Activated gamma-delta T cell treated with anti-CD3 and anti-CD28 coated beads, Interleukin-2, amount 50 U/mL, for 16 hours (primary cell): ENCODE data around the gene GRK2.

ENCODE experiments used
- DNase-seq: peaks from one replicate; pipeline ENCODE4 v3.0.0-alpha.2; 2020; ENCODE audit warnings: low read depth

Gene GRK2

DNA sequence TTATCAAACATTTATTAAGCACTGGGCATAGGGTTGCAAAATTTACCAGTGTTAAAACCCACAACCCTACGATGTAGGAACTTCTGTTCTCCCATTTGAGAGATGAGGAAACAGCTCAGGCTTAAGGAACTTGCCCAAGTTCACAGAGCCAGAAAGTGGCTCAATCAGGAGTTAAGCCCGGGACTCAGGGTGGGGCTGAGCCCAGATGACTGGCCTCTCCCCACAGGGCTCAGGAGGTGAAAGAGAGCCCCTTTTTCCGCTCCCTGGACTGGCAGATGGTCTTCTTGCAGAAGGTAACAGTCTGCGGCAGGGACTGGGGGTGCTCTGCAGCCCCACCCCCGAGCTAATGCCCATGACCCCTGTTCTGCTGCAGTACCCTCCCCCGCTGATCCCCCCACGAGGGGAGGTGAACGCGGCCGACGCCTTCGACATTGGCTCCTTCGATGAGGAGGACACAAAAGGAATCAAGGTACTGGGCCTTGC lies 17.2 kb downstream of the GRK2 start:
- no peak for DNase-seq

DNA sequence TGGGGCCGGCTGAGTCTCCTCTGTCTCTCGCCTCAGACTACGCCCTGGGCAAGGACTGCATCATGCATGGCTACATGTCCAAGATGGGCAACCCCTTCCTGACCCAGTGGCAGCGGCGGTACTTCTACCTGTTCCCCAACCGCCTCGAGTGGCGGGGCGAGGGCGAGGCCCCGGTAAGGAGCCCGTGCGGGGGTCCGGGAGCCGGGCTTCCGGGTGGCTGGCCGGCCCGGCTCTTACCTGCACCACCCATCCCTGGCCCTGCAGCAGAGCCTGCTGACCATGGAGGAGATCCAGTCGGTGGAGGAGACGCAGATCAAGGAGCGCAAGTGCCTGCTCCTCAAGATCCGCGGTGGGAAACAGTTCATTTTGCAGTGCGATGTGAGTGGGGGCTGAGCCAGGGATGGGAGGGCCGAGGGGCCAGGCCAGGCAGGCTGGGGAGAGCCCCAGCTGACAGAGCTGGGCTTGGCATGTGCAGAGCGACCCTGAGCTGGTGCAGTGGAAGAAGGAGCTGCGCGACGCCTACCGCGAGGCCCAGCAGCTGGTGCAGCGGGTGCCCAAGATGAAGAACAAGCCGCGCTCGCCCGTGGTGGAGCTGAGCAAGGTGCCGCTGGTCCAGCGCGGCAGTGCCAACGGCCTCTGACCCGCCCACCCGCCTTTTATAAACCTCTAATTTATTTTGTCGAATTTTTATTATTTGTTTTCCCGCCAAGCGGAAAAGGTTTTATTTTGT lies 18.7 kb downstream of the GRK2 start:
- no peak for DNase-seq

DNA sequence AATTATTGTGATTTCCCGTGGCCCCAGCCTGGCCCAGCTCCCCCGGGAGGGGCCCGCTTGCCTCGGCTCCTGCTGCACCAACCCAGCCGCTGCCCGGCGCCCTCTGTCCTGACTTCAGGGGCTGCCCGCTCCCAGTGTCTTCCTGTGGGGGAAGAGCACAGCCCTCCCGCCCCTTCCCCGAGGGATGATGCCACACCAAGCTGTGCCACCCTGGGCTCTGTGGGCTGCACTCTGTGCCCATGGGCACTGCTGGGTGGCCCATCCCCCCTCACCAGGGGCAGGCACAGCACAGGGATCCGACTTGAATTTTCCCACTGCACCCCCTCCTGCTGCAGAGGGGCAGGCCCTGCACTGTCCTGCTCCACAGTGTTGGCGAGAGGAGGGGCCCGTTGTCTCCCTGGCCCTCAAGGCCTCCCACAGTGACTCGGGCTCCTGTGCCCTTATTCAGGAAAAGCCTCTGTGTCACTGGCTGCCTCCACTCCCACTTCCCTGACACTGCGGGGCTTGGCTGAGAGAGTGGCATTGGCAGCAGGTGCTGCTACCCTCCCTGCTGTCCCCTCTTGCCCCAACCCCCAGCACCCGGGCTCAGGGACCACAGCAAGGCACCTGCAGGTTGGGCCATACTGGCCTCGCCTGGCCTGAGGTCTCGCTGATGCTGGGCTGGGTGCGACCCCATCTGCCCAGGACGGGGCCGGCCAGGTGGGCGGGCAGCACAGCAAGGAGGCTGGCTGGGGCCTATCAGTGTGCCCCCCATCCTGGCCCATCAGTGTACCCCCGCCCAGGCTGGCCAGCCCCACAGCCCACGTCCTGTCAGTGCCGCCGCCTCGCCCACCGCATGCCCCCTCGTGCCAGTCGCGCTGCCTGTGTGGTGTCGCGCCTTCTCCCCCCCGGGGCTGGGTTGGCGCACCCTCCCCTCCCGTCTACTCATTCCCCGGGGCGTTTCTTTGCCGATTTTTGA lies 19.5 kb downstream of the GRK2 start:
- DNase-seq, result no peak

DNA sequence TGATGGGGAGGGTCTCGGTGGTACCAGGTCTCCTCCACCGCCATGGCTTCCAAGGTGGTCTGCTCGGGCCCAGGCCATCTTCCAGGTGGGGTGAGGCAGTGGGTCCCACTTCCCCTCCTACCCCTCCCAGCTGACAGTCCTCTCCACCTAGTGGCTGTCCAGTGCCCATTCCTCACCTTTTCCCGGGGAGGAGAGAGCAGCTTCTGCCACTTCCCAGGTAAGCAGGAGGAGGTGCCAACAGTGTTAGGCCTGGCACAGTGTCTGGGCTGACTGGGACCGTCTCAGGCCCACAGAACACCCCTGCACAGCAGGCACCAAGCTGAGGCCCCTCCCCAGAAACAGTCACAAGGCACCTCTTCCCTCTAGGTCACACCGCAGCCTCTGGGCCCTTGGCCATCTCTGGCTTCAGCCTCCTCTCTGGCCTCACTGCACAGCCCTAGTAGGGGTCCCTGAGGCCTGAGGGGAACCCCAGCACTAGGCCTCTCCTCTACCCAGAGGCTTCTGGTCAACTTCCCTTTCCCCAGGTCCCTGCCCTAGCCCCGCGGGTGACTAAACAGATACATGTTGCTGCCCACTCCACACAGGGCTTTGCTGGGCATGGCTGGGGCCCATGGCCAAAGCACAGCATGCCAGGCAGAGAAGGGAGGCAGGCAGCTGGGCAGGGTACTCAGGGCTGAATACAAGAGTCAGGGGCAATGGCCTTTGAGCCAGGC lies 20.5 kb downstream of the GRK2 start:
- no peak for DNase-seq

DNA sequence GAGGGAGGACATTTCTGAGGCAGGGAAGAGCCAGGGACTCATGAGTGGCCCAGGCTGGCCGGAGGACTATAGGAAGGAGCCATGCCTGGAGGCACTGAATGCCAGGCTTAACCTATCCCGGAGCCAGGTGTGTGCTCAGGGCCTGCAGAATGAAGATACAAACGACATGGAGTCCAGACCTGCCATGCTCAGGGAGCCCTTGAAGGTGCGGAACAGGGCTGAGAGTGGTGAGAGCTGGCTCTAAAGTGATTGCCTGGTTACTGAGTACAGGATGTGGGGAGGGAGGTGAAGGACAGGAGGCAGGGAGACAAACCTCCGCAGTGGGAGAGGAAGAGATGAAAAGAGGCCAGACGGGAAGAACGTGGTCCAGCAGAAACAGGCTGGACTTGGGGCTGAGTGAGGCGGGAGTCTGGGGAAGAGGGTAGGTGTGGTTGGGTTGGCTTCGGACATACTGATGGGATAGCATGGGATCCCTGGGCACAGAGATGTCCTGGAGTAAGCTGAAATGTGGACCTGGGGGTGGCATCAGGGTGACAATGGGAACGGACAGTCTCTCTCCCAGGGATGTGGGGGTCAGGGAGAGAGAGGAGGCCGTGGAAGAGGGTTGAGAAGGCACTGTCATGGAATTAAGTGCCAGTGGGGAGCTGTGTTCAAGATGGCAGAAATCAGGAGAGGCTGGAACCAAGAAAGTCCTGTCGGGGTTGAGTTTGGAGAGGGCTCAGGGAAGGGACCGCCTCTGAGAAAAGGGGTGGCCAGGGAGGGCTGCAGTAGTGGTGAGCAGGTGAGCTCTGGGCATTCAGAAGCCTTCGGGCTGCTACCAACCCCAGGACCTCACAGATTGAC lies 21.3 kb downstream of the GRK2 start:
- no peak for DNase-seq

DNA sequence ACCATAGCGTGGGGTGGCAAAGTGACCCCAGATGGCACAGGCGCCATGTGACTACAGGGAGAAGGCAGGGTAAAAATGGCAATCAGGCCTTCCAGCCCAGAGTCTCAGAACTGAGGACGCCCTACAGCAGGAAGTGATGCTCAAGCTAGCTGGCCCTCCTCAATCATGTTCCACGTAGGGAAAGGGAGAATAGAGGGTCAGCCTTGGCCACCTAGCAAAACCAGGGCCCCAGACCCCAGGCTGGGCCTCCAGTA lies 21.9 kb downstream of the GRK2 start:
- DNase-seq, result no peak

DNA sequence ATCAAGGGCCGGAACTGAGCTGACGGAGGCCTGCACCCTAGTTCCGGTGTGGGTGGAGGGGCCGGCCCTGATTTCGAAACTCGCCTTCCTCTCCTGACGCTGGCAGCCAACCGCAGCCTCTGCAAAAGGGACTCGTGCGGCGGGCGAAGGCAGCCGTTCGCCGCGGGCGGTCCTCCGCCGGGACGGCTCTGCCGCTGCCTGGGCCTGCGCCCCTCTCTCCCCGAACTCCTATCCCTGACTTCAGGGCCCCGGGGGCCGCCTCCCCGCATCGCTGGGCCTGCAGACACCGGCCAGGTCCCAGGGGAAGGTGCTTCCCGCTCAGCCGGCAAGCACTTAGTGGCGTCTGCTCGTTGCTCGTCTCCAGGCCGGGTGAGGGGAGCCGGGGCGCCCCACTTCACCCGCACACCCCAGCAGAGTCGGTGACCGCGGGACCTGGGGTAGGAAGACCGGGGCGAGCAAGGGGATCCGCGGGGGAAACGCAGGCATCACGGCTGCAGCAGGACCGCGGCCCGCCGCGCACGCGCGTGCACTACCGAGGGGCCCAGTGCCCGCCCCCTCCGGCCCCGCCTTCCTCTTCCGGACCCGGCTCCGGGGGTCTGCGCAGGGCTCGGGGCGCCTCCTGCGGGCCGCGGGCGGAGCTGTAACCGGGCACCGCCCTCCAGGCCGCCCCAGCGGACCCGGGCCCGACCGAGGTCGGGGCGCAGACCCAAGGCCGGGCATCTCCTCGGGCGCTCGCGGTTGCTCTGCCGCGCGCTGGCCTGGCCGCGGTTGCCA lies 22.4 kb downstream of the GRK2 start:
- peak; percentile 84 for DNase-seq

DNA sequence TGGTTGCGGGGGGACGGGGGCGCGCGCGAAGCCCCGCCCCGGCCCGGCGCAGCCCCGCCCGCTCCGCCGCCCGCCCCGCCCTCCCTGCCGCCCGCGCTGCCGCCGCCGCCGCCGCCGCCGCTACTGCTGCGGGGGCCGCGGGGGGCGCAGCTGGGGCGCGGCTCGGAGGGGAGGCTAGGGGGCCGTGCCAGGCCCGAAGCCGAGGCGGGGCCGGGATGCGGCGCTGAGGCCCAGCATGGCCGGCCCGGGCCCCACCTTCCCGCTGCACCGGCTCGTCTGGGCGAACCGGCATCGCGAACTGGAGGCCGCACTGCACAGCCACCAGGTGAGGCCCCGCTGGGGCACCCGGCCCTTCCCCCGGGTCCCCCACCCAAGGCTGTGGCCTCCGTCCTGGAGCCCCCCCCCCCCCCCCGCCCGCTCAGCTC lies 23.0 kb downstream of the GRK2 start, which contains the start of gene ANKRD13D:
Gene ANKRD13D, plus strand, starts transcription at position 78 of the 425 bp plus-strand sequence. Its CDS starts 158 bp downstream, at position 236.
- DNase-seq, result no peak

DNA sequence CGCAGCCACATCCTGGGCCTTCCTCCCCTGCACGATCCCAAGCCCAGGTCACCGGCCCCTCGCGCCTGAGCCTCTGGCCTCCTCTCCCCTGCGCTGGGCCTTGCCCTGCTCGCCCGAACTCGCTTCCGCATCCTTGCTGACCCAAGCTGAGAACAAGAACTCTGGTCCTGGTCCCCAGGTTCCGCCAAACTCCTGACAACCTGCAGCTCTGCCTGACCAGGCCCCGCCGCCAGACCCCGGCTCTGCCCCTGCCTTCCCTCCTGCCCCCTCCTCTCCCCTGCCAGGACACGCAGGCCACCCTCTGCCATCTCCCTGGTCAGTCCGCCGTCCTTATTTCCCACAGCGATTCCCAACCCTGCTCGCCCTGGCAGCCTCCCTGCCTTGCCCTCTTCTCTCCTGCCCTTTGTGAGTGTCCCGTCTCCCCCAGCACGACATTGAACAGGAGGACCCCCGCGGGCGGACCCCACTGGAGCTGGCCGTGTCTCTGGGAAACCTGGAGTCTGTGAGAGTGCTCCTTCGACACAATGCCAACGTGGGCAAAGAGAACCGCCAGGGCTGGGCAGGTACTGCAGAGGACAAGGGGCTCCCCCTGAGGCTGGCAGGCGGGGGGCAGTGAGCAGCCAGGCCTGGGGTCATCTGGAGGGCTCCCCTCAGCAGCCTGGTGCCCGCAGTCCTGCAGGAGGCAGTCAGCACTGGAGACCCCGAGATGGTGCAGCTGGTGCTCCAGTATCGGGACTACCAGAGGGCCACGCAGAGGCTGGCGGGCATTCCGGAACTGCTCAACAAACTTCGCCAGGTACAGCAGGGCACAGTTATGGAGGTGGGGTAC lies 23.6 kb downstream of the GRK2 start:
- DNase-seq, result no peak

DNA sequence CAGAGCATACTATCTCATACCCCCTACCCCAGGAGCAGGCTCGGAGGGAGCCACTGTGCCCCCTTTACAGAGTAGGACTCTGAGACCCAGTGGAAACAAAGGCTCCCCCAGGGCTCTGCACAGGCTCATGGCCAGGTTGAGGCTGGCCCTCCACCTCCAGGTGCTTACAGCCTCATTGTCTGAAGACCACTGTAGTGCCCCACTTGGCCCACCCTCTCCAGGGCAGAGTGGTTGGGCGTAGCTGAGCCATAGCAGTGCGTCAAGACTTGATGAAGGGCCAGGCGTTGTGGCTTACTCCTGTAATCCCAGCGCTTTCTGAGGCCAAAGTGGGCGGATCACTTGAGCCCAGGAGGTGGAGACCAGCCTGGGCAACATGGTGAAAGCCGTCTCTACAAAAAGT lies 24.5 kb downstream of the GRK2 start:
- no peak for DNase-seq

DNA sequence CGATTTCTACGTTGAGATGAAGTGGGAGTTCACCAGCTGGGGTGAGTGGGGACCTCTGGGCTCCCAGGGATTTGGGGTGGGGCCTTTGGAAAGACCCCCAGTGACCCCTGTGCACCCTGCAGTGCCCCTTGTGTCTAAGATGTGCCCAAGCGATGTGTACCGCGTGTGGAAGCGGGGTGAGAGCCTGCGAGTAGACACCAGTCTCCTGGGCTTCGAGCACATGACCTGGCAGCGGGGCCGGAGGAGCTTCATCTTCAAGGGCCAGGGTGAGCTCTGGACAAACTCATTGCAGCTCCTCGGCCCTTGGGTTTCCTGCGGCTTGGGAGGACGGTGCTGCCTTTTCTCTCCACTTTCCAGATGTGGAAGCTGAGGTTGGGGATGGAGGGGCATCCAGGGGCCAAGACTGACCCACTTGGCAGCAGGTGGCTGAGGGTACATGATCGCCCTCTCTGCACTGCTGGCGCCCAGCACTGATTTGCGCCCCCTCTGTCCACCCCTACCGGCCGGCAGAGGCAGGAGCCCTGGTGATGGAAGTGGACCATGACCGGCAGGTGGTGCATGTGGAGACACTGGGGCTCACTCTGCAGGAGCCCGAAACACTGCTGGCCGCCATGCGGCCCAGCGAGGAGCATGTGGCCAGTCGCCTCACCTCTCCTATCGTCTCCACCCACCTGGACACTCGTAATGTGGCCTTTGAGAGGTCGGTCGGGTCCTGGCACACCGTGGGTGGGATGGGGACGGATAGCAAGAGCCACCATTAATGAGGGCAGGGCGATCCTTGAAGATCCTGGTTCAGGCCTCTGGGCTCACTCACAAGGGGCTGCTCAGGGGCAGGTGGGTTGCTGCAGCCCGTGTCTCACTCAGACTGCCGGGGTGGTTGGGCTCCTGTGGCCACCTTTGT lies 25.5 kb downstream of the GRK2 start:
- no peak for DNase-seq

DNA sequence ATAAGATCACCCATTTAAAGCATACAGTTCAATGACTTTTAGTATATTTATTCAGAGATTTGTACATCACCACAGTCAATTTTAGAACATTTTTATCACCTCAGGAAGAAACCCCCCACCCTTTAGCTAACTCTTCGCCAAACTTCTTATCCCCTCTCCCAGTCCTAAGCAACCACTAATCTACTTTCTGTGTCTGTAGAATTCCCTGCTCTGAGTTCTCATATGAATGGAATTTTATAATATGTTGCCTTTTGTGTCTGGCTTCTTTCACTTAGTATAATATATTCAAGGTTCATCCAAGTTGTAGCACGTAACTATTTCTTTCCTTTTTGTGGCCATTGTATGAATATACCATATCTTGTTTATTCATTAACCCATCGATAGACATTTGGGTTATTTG lies 26.4 kb downstream of the GRK2 start:
- no peak for DNase-seq

DNA sequence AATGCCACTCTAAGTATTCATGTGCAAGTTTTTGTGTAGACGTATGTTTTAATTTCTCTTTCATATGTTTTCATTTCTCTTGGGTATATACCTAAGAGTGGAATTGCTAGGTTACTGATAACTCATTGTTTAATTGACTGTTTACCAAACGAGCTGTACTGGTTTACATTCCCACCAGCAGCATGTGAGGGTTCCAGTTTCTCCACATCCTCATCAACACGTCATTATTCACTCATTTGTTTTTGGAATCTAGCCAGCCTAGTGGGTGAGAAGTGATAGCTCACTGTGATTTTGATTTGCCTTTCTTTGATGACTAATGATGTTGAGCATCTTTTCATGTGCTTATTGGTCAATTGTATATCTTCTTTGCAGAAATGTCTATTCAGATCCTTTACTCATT lies 26.8 kb downstream of the GRK2 start:
- DNase-seq, result no peak

DNA sequence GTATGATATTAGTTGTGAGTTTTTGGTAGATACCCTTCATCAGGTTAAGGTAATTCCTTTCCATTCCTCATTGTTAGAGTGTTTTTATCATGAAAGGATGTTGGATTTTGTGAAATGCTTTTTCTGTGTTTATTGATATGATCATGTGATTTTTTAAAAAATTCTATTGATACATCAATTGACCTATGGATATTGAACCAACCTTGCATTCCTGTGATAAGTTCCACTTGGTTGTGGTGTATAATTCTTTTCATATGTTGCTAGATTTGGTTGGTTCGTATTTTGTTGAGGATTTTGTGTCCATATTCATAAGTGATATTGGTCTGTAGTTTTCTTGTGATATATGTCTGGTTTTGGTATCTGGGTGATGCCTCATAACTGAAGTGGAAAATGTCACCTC lies 29.6 kb downstream of the GRK2 start:
- no peak for DNase-seq

DNA sequence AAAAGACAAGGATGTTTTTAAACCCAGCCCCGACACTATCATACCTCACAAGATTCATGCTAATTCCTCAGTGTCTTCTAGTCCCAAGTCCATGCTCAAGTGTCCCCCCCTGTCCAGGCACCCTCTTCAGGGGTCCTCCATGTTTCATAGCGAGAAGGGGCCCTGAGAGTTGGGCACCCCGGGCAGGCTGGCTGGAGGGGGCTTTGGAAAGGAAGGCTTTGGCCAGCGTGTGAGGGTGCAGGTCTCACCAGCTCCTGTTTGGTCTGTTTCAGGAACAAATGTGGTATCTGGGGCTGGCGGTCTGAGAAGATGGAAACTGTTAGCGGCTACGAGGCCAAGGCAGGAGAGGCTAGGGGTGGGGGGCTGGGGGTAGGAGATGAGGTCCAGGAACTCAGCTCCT lies 32.5 kb downstream of the GRK2 start:
- no peak for DNase-seq

DNA sequence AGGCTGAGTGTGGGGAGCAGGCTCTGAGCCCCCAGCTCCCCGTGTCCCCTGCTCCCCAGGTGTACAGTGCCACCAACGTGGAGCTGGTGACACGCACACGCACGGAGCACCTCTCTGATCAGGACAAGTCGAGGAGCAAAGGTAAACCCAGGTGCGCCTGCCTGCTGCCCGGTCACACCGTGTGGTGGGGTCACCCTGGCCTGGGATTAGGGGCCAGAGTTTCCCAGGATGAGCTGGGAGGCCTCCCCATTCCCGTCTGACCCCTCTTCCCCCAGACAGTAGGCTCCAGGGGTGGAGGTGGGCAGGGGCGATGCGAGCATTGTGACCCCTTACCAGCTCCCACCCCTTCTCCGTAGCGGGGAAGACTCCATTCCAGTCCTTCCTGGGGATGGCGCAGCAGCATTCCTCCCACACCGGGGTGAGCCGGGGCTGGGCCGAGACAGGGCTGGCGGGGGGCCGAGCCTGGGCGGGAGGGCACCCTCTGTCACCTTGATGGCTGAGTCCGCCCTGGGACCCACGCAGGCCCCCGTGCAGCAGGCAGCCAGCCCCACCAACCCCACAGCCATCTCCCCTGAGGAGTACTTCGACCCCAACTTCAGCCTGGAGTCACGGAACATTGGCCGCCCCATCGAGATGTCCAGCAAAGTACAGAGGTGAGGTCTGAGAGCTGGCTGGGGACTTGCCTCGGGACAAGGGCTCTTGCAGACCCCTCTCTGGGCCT lies 33.4 kb downstream of the GRK2 start:
- no peak for DNase-seq

DNA sequence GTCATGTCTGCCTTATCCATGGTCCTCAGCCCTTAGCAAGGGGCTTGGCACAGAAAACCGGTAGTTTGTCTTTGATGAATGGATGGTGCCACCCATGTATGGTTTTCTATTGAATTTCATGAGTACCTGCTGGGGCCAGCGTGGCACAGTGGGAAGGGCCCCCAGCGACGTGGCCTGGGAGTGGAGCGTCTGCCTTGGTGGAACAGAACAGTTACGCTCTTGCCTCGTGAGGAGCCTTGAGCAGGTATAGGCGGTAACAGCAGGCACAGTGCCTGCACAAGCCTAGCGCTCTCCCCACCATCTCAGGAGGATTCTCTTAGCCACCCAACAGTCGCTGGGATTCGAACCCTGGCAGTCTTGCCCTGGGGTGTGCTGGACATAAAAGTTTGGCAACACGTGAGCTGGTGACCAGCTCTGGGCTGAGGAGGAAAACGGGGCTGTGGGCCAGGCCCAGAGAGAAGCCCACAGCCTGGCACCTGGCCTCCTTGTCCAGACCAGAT lies 34.0 kb downstream of the GRK2 start:
- DNase-seq, result no peak

DNA sequence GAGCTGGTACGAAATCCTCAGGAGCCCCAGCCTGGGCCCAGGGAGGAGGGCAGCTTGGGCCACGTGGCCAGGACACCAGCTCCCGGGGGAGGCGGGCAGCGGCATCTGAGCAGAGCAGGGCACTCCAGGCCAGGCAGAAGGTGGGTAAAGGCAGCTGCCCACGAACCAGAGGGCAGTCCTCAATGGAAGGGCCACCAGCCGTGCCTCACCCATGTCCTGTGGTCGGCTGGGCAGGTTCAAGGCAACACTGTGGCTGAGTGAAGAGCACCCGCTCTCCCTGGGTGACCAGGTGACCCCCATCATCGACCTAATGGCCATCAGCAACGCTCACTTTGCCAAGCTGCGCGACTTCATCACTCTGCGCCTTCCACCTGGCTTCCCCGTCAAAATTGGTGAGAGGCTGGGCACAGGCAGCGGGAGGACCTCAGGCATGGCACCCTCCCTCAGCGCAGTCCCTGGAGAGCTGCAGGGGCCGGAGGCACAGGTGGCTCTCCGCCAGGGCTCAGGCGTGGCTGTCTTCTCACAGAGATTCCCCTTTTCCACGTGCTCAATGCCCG lies 34.6 kb downstream of the GRK2 start:
- DNase-seq, result no peak
